SK-N-SH treated with all-trans-retinoic acid at 6 μM for 48 hours (cell line): ENCODE results near the gene ACTN3.

ENCODE experiments used
- ATAC-seq: fragments of 200-7000 bp; cut with Tn5 transposase; 3 replicates; pipeline ENCODE4 v1.9.1; 2020; ENCODE audit warnings: mild to moderate bottlenecking, moderate library complexity
- ARNTL ChIP-seq: fragments of 450-650 bp; formaldehyde crosslinking; IDR thresholded peaks from 2 replicates; pipeline ENCODE4 v1.5.0; 2020; ENCODE audit warnings: low read depth, mild to moderate bottlenecking, moderate library complexity, borderline replicate concordance
- BACH2 ChIP-seq: fragments of 250-450 bp; sonication (Bioruptor Pico); IDR thresholded peaks from 2 replicates; pipeline ENCODE4 v1.9.0; 2021; ENCODE audit warnings: mild to moderate bottlenecking, borderline replicate concordance
- CREB5 ChIP-seq: fragments of 250-450 bp; sonication (Bioruptor Pico); IDR thresholded peaks from 2 replicates; pipeline ENCODE4 v1.5.1; 2020; ENCODE audit warnings: low read depth, mild to moderate bottlenecking, moderate library complexity
- CSDC2 ChIP-seq: fragments of 250-450 bp; sonication (Bioruptor Pico); IDR thresholded peaks from 2 replicates; pipeline ENCODE4 v1.5.0; 2020; ENCODE audit warnings: mild to moderate bottlenecking, moderate library complexity
- CSRNP3 ChIP-seq: fragments of 250-450 bp; sonication (Bioruptor Pico); IDR thresholded peaks from 2 replicates; pipeline ENCODE4 v1.5.1; 2021; ENCODE audit warnings: mild to moderate bottlenecking, moderate library complexity
- ESRRG ChIP-seq: fragments of 250-450 bp; sonication (Bioruptor Pico); IDR thresholded peaks from 2 replicates; pipeline ENCODE4 v1.6.1; 2021; ENCODE audit warnings: mild to moderate bottlenecking
- GLIS3 ChIP-seq: fragments of 250-450 bp; sonication (Bioruptor Pico); IDR thresholded peaks from 2 replicates; pipeline ENCODE4 v1.5.0; 2020; ENCODE audit warnings: mild to moderate bottlenecking, moderate library complexity
- ISL1 ChIP-seq: fragments of 250-450 bp; sonication (Bioruptor Pico); IDR thresholded peaks from 2 replicates; pipeline ENCODE4 v2.1.2; 2022; ENCODE audit warnings: mild to moderate bottlenecking, moderate library complexity
- OSR1 ChIP-seq: fragments of 250-450 bp; sonication (Bioruptor Pico); IDR thresholded peaks from 2 replicates; pipeline ENCODE4 v1.8.0; 2022; ENCODE audit warnings: moderate library complexity, mild to moderate bottlenecking, inconsistent platforms
- POU6F1 ChIP-seq: fragments of 250-450 bp; sonication (Bioruptor Pico); IDR thresholded peaks from 2 replicates; pipeline ENCODE4 v1.8.0; 2021; ENCODE audit warnings: low read depth, mild to moderate bottlenecking, moderate library complexity, borderline replicate concordance
- PPARA ChIP-seq: fragments of 250-450 bp; sonication (Bioruptor Pico); IDR thresholded peaks from 2 replicates; pipeline ENCODE4 v1.5.0; 2020; ENCODE audit warnings: mild to moderate bottlenecking, borderline replicate concordance
- SNAI2 ChIP-seq: fragments of 250-450 bp; sonication (Bioruptor Pico); IDR thresholded peaks from 2 replicates; pipeline ENCODE4 v1.5.0; 2020; ENCODE audit warnings: mild to moderate bottlenecking, moderate library complexity
- TCF4 ChIP-seq: fragments of 250-450 bp; sonication (Bioruptor Pico); IDR thresholded peaks from 2 replicates; pipeline ENCODE4 v1.8.0; 2021; ENCODE audit warnings: mild to moderate bottlenecking, moderate library complexity, borderline replicate concordance
- TOX ChIP-seq: fragments of 250-450 bp; sonication (Bioruptor Pico); IDR thresholded peaks from 2 replicates; pipeline ENCODE4 v1.8.0; 2021; ENCODE audit warnings: mild to moderate bottlenecking, moderate library complexity, borderline replicate concordance
- TSHZ2 ChIP-seq: fragments of 250-450 bp; sonication (Bioruptor Pico); IDR thresholded peaks from 2 replicates; pipeline ENCODE4 v1.5.0; 2020; ENCODE audit warnings: mild to moderate bottlenecking, moderate library complexity
- ZC3H10 ChIP-seq: fragments of 250-450 bp; sonication (Bioruptor Pico); IDR thresholded peaks from 2 replicates; pipeline ENCODE4 v1.5.1; 2021; ENCODE audit warnings: mild to moderate bottlenecking, moderate library complexity
- ZFP30 ChIP-seq: fragments of 450-650 bp; formaldehyde crosslinking; IDR thresholded peaks from 2 replicates; pipeline ENCODE4 v1.5.0; 2022; ENCODE audit warnings: mild to moderate bottlenecking, moderate library complexity
- ZNF565 ChIP-seq: fragments of 450-650 bp; formaldehyde crosslinking; conservative IDR thresholded peaks from 2 replicates; pipeline ENCODE4 v1.5.0; 2020; ENCODE audit warnings: low read depth, mild to moderate bottlenecking, moderate library complexity
- ZNF70 ChIP-seq: fragments of 450-650 bp; formaldehyde crosslinking; IDR thresholded peaks from 2 replicates; pipeline ENCODE4 v1.5.0; 2020; ENCODE audit warnings: mild to moderate bottlenecking, moderate library complexity
- ZNF8 ChIP-seq: fragments of 450-650 bp; formaldehyde crosslinking; IDR thresholded peaks from 2 replicates; pipeline ENCODE4 v1.5.0; 2020; ENCODE audit warnings: mild to moderate bottlenecking, moderate library complexity

ACTN3 gene

GRCh38 chr11:66566221-66566620, 19.5 kb downstream of the ACTN3 start:
- no peak for TF ChIP-seq CREB5 (CRISPR knock-in tag)
- no peak for TF ChIP-seq PPARA
- no peak for ATAC-seq

- ATAC-seq: no peak
- TF ChIP-seq BACH2 (CRISPR knock-in tag) (no peak), ESRRG (CRISPR knock-in tag) (no peak), ZFP30 (CRISPR knock-in tag) (no peak), ARNTL (CRISPR knock-in tag) (no peak), ZC3H10 (CRISPR knock-in tag) (no peak), CSDC2 (CRISPR knock-in tag) (no peak), ZNF8 (CRISPR knock-in tag) (no peak), TOX (no peak), POU6F1 (CRISPR knock-in tag) (no peak), ISL1 (no peak), SNAI2 (CRISPR knock-in tag) (no peak), GLIS3 (CRISPR knock-in tag) (no peak), TSHZ2 (CRISPR knock-in tag) (no peak), PPARA (no peak)
Observed at GRCh38 chr11:66567787-66568123, 21.1 kb downstream of the ACTN3 start.

- ATAC-seq: peak; percentile 97
Observed at GRCh38 chr11:66568124-66568916, 21.6 kb downstream of the ACTN3 start, which contains the start of gene CTSF. CTSF (minus strand) TSS chr11:66568606; CDS start chr11:66568486, 120 bp downstream.

More at GRCh38 chr11:66568124-66568916, 21.6 kb downstream of the ACTN3 start, which contains the start of gene CTSF:
- TF ChIP-seq CSRNP3 (CRISPR knock-in tag): no peak
- no peak for TF ChIP-seq GLIS3 (CRISPR knock-in tag)
- no peak for TF ChIP-seq POU6F1 (CRISPR knock-in tag)
- TF ChIP-seq OSR1 (CRISPR knock-in tag): no peak
- TF ChIP-seq ZNF565 (CRISPR knock-in tag): no peak
- TF ChIP-seq TSHZ2 (CRISPR knock-in tag): no peak
- TF ChIP-seq ZFP30 (CRISPR knock-in tag): no peak
- no peak for TF ChIP-seq CSDC2 (CRISPR knock-in tag)
- TF ChIP-seq ZNF70 (CRISPR knock-in tag): no peak
- TF ChIP-seq TOX: no peak
- TF ChIP-seq BACH2 (CRISPR knock-in tag): no peak
- TF ChIP-seq ARNTL (CRISPR knock-in tag): no peak
- TF ChIP-seq TCF4: no peak
- TF ChIP-seq ZC3H10 (CRISPR knock-in tag): no peak
- no peak for TF ChIP-seq CREB5 (CRISPR knock-in tag)
- no peak for TF ChIP-seq ZNF8 (CRISPR knock-in tag)
- no peak for TF ChIP-seq ESRRG (CRISPR knock-in tag)
